GM20000 (cell line): Measurements from ENCODE around the gene NOXRED1.

Experiments used
- DNase-seq: peaks from one replicate; pipeline ENCODE4 v3.0.0; 2012; ENCODE audit warnings: low spot score
- CTCF ChIP-seq: IDR thresholded peaks from 2 replicates; pipeline ENCODE4 v1.5.1; 2012; ENCODE audit warnings: mild to moderate bottlenecking, control low read depth; ENCODE audit errors: extremely low read depth, missing control alignments

The NOXRED1 gene

GRCh38 chr14:77359626-77360025, 63.7 kb downstream of the NOXRED1 start:
- DNase-seq = no peak
- TF ChIP-seq CTCF = no peak

- TF ChIP-seq CTCF = no peak
- no peak for DNase-seq
These were observed 66.4 kb downstream of the NOXRED1 start for GRCh38 chr14:77356899-77357298.

- TF ChIP-seq CTCF = no peak
- no peak for DNase-seq
These were observed 67.5 kb downstream of the NOXRED1 start for GRCh38 chr14:77355811-77356210.

GRCh38 chr14:77353469-77354141, 69.7 kb downstream of the NOXRED1 start:
- no peak for TF ChIP-seq CTCF

GRCh38 chr14:77347751-77348150, 75.6 kb downstream of the NOXRED1 start:
- no peak for DNase-seq
- TF ChIP-seq CTCF = no peak

More at GRCh38 chr14:77353469-77354141, 69.7 kb downstream of the NOXRED1 start:
- no peak for DNase-seq

GRCh38 chr14:77346495-77346894, 76.8 kb downstream of the NOXRED1 start:
- TF ChIP-seq CTCF = no peak

GRCh38 chr14:77344377-77344996, 78.8 kb downstream of the NOXRED1 start:
- no peak for DNase-seq
- TF ChIP-seq CTCF = no peak

More at GRCh38 chr14:77346495-77346894, 76.8 kb downstream of the NOXRED1 start:
- no peak for DNase-seq
